Naive B cell (primary cell): ENCODE measurements around the gene SSR1. TPM values are rescaled to one million over a fixed set of nuclear protein-coding genes. Genes with fewer than 3 reads are reported as not detected.

Experiments
- ATAC-seq, 2 donors: fragments of 150-1000 bp; cut with Tn5 transposase; 2 replicates each; pipeline ENCODE4 v1.10.0; 2021; ENCODE audit warnings: low read depth in 2 of 2, mild to moderate bottlenecking in 2 of 2, moderate library complexity in 2 of 2
- DNase-seq: peaks from one replicate; pipeline ENCODE4 v3.0.0; 2022
- H3K27ac Mint-ChIP-seq, 6 donors: one replicate each; pipeline ENCODE4 v1.8.0; 2020 to 2022; ENCODE audit warnings: mild to moderate bottlenecking in 6 of 6, mixed read lengths in 6 of 6, moderate library complexity in 5 of 6, inconsistent platforms in 2 of 6
- H3K27me3 Mint-ChIP-seq, 3 donors: one replicate each; pipeline ENCODE4 v1.8.0; 2021 to 2022; ENCODE audit warnings: mixed read lengths in 3 of 3, mild to moderate bottlenecking in 1 of 3
- H3K36me3 Mint-ChIP-seq, 2 donors: one replicate each; pipeline ENCODE4 v1.8.0; 2020 to 2022; ENCODE audit warnings: mixed read lengths in 2 of 2, inconsistent platforms in 1 of 2, mild to moderate bottlenecking in 1 of 2
- H3K4me1 Mint-ChIP-seq, 3 donors: one replicate each; pipeline ENCODE4 v1.8.0; 2020 to 2022; ENCODE audit warnings: mixed read lengths in 3 of 3, inconsistent platforms in 1 of 3, mild to moderate bottlenecking in 1 of 3, moderate library complexity in 1 of 3
- H3K4me3 Mint-ChIP-seq, 8 donors: one replicate each; pipeline ENCODE4 v1.8.0; 2020 to 2022; ENCODE audit warnings: mild to moderate bottlenecking in 8 of 8, mixed read lengths in 8 of 8, moderate library complexity in 8 of 8, inconsistent platforms in 2 of 8
- H3K9me3 Mint-ChIP-seq, 7 donors: one replicate each; pipeline ENCODE4 v1.8.0; 2020 to 2022; ENCODE audit warnings: mixed read lengths in 7 of 7, mild to moderate bottlenecking in 5 of 7, inconsistent platforms in 2 of 7, moderate library complexity in 1 of 7
- polyA plus RNA-seq, 6 donors: library from polyadenylated mRNA; unstranded; fragments of 300-500 nt; fragmentation: Illumina TruSeq; gene quantifications; one replicate each; pipeline ENCODE4 v1.2.3, GENCODE V29; 2021; ENCODE audit warnings: low read depth in 6 of 6

SSR1 gene
- polyA plus RNA-seq, 6 donors from 2014 or later = 122 to 167 (median 147) TPM

DNA sequence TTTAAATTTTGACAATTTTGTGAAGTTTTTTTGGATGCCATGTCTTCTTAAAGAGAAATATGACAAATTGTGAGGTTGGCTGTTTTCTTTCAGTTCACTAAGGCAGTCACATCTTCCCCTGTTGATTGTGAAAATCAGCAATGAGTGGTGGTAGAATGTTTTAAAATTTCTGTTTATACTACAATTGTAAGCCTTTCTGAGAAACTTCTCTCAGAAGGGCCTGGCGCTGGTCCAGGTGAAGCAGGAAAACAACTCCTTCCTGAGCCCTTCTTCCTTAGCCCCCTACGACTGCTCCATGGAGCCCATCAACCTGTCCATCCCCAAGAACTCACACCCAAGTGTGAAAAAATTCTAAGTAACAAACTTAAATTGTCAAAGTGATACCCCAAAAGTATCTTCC lies 80.6 kb downstream of the SSR1 start:
- no peak for ATAC-seq
- Mint-ChIP-seq H3K4me3 (no peak overlapping the region), H3K27me3 (no peaks in the 10 kb centered on the region)

DNA sequence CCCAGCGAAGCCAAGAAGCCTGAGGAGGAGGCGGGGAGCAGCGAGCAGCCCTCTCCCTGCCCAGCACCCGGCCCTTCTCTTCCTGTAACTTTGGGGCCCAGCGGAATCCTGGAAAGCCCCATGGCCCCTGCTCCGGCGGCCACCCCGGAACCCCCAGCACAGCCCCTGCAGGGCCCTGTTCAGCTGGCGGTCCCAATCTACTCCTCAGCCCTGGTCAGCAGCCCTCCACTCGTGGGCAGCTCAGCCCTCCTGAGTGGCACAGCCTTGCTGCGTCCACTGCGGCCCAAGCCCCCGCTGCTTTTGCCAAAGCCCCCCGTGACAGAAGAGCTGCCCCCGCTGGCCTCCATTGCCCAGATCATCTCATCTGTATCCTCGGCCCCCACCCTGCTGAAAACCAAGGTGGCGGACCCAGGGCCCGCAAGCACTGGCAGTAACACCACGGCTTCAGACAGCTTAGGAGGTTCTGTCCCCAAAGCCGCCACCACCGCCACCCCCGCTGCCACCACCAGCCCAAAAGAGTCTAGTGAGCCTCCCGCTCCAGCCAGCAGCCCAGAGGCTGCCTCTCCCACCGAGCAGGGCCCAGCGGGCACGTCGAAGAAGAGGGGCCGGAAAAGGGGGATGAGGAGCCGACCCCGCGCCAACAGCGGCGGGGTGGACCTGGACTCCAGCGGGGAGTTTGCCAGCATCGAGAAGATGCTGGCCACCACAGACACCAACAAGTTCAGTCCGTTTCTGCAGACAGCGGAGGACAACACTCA lies 81.9 kb downstream of the SSR1 start:
- Mint-ChIP-seq H3K9me3 (no peaks in the 10 kb centered on the region), H3K4me1 (peaks cover 17 to 26% (median 20%) of the 10 kb centered on the region in 3 donors), H3K27me3 (no peaks in the 10 kb centered on the region), H3K4me3 (no peak overlapping the region), H3K27ac (no peak overlapping the region), H3K36me3 (peaks cover 32 to 36% of the 10 kb centered on the region in 2 donors)
- ATAC-seq (no peak), DNase-seq (no peak)

More for the DNA sequence above, 80.6 kb downstream of the SSR1 start:
- Mint-ChIP-seq H3K4me1 (peaks cover 21 to 29% (median 27%) of the 10 kb centered on the region in 3 donors), H3K9me3 (no peaks in the 10 kb centered on the region), H3K27ac (peak overlapping the region in 1 of 6 donors; percentile 53), H3K36me3 (peaks cover 24 to 30% of the 10 kb centered on the region in 2 donors)
- no peak for DNase-seq

DNA sequence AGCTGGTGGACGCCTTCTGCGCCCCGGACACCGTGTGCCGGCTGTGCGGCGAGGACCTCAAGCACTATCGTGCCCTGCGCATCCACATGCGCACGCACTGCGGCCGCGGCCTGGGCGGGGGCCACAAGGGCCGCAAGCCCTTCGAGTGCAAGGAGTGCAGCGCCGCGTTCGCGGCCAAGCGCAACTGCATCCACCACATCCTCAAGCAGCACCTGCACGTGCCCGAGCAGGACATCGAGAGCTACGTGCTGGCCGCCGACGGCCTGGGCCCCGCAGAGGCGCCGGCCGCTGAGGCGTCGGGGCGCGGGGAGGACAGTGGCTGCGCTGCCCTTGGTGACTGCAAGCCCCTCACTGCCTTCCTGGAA lies 82.7 kb downstream of the SSR1 start:
- peaks cover 35 to 36% of the 10 kb centered on the region in 2 donors for H3K36me3 Mint-ChIP-seq

DNA sequence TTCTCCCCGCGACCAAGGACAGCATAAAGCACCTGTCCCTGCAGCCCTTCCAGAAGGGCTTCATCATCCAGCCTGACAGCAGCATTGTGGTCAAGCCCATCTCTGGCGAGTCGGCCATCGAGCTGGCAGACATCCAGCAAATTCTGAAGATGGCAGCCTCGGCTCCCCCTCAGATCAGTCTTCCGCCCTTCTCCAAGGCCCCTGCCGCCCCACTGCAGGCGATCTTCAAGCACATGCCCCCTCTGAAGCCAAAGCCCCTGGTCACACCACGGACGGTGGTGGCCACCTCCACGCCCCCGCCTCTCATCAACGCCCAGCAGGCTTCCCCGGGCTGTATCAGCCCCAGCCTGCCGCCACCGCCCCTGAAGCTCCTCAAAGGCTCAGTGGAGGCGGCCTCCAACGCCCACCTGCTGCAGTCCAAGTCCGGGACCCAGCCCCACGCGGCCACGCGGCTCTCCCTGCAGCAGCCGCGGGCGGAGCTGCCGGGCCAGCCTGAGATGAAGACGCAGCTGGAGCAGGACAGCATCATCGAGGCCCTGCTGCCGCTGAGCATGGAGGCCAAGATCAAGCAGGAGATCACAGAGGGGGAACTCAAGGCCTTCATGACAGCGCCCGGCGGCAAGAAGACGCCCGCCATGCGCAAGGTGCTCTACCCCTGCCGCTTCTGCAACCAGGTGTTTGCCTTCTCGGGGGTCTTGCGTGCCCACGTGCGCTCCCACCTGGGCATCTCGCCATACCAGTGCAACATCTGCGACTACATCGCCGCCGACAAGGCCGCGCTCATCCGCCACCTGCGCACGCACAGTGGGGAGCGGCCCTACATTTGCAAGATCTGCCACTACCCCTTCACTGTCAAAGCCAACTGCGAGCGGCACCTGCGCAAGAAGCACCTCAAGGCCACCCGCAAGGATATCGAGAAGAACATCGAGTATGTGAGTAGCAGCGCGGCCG lies 83.3 kb downstream of the SSR1 start:
- Mint-ChIP-seq H3K4me3 (no peak overlapping the region), H3K36me3 (peaks cover 35 to 36% of the 10 kb centered on the region in 2 donors), H3K27ac (peak overlapping the region in 1 of 6 donors; percentile 79), H3K4me1 (peaks cover 12 to 15% (median 14%) of the 10 kb centered on the region in 3 donors), H3K27me3 (no peaks in the 10 kb centered on the region), H3K9me3 (no peaks in the 10 kb centered on the region)
- no peak for DNase-seq
- ATAC-seq = no peak

More for the DNA sequence above, 82.7 kb downstream of the SSR1 start:
- peaks cover 12 to 18% (median 12%) of the 10 kb centered on the region in 3 donors for H3K4me1 Mint-ChIP-seq
- ATAC-seq = no peak
- DNase-seq = no peak
- H3K9me3 Mint-ChIP-seq = no peaks in the 10 kb centered on the region
- no peak overlapping the region for H3K4me3 Mint-ChIP-seq
- H3K27me3 Mint-ChIP-seq = no peaks in the 10 kb centered on the region
- no peak overlapping the region for H3K27ac Mint-ChIP-seq

DNA sequence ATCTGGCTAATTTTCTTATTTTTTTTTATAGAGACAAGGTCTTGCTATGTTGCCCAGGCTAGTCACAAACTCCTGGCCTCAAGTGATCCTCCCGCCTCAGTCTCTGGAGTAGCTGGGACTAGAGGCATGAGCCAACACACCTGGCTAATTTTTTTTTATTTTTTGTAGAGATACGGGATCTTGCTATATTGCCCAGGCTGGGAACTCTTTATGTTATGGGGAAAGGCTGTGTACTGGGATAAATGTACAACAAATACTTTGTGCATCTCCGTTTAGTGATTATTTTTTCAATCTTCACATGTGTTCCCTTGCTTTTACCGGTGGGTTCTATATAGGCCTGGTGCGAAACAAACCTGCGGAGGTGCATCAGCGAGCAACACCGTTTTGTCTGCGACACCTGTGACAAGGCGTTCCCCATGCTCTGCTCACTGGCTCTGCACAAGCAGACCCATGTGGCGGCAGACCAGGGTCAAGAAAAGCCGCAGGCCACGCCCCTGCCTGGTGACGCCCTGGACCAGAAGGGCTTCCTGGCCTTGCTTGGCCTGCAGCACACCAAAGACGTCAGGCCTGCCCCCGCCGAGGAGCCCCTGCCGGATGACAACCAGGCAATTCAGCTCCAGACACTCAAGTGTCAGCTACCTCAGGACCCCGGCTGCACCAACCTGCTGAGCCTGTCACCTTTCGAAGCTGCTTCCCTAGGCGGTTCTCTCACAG lies 84.2 kb downstream of the SSR1 start:
- Mint-ChIP-seq H3K9me3 (no peaks in the 10 kb centered on the region), H3K27ac (peak overlapping the region in 1 of 6 donors; percentile 79), H3K4me1 (peaks cover 13 to 15% (median 14%) of the 10 kb centered on the region in 3 donors), H3K27me3 (no peaks in the 10 kb centered on the region), H3K4me3 (no peak overlapping the region), H3K36me3 (peaks cover 35 to 36% of the 10 kb centered on the region in 2 donors)
- ATAC-seq (no peak), DNase-seq (no peak)

DNA sequence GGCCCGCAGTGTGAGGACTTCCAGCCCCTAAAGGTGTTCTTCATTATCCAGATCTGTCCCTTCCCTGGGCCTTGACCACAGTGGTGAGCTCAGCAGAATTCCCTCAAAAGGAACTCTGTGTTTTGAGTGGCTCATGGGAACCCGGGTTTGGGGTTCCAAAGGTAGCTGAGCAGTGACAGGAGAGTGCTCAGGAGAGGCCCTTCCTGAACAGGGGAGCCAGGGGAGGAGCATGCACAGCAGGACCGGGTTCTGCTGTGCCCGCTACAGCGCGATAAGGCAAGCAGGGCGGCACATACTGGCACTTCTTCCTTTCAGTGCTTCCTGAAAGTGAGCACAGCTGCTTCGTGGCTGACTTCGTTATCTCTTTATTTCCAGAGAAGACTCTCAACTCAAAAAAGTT lies 88.3 kb downstream of the SSR1 start:
- Mint-ChIP-seq H3K4me3 (no peak overlapping the region), H3K4me1 (peaks cover 10 to 14% (median 13%) of the 10 kb centered on the region in 3 donors), H3K36me3 (peaks cover 19 to 37% of the 10 kb centered on the region in 2 donors), H3K9me3 (no peaks in the 10 kb centered on the region), H3K27me3 (no peaks in the 10 kb centered on the region), H3K27ac (peak overlapping the region in 4 of 6 donors; percentile 63 to 90 (median 78))
- DNase-seq (no peak), ATAC-seq (peak in 1 of 2 donors; percentile 28)

DNA sequence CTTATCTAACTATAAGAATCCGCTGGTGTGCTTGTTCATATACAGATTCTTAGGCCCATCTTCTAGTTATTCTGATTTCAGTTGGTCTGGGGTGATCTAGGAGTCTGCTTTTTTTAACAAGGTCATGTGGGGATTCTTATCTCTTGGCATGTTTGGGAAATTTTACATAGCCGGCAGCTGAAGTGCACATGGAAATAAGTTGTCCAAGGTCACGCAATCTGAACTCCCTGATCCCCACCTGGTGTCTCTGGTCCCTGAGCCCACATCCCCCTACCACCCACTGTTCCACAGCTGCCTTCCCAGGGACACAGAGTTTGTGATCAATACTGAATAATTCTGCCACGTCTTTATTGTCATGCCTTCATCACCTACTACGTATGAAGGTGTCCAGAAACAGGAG lies 90.8 kb downstream of the SSR1 start:
- ATAC-seq (no peak), DNase-seq (no peak)
- Mint-ChIP-seq H3K36me3 (peaks cover 12 to 23% of the 10 kb centered on the region in 2 donors), H3K27ac (peak overlapping the region in 1 of 6 donors; percentile 39), H3K9me3 (no peaks in the 10 kb centered on the region), H3K27me3 (no peaks in the 10 kb centered on the region), H3K4me1 (peaks cover 11 to 13% (median 12%) of the 10 kb centered on the region in 3 donors), H3K4me3 (no peak overlapping the region)

DNA sequence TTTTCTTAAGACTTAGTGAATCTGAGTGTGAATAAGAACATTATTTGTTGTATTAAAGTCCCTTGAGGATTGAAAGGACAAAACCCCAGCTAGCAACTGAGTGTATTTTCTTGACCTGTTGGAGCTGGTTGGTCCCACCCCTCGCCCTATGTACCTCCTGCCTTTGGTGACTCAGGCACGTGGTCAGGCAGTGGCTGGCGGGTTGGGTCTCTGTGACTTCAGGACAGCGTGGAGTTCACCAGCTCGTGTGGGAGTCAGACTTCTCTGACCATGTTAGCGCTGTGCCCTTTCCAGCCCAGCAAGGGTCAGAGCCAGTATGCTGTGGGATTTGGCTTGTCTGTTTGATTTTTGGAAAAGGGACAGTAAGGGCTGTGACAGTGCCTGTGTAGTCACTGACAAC lies 93.7 kb downstream of the SSR1 start:
- Mint-ChIP-seq H3K36me3 (peaks cover 9% of the 10 kb centered on the region in 2 donors), H3K4me3 (no peak overlapping the region), H3K27ac (no peak overlapping the region), H3K9me3 (no peaks in the 10 kb centered on the region), H3K27me3 (no peaks in the 10 kb centered on the region), H3K4me1 (peaks cover 4 to 14% (median 6%) of the 10 kb centered on the region in 3 donors)
- DNase-seq (no peak), ATAC-seq (no peak)

DNA sequence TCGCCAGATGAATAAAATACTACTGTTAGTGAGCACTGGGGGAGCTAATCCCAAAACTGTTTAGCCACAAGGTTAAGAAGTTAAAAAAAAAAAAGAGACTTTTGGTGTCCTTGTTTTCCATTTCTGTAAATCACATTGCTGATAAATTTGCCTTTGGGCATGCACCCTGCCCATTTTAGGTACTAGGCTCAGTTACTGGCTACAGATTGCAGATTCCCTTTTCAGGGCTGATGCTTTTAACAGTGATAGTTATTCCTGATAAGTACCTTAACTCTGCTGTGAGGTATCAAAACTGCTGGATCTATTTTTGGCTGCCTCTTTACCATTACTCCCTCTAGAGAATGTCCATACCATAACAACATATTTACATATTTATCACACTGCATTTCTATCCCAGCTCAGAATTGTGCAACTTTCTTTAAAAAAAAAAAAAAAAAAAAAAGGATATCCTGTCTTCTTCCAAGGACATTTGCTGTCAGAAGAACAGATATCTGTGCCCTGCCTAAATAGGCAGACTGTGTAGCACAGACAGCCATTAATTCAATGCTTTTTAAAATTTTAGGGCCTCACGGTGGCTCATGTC lies 94.5 kb downstream of the SSR1 start:
- ATAC-seq (no peak), DNase-seq (no peak)
- Mint-ChIP-seq H3K27ac (no peak overlapping the region), H3K4me1 (peaks cover 3 to 11% (median 4%) of the 10 kb centered on the region in 3 donors), H3K27me3 (no peaks in the 10 kb centered on the region), H3K36me3 (peaks cover 6 to 16% of the 10 kb centered on the region in 2 donors), H3K9me3 (no peaks in the 10 kb centered on the region), H3K4me3 (no peak overlapping the region)

Other genes starting within 250 kb of the SSR1 start
- 1 to 10 TPM; 1.5 to 9.9 (median 5.2) TPM for gene RREB1, start 205.2 kb downstream of the SSR1 start, polyA plus RNA-seq
- gene CAGE1, start 76.5 kb upstream of the SSR1 start, polyA plus RNA-seq = under 1 TPM in 3 of 6 donors, not detected in 3; 0.08 to 0.26 (median 0.19) TPM
- 10 to 100 TPM; 16.9 to 24.9 (median 21.7) TPM for gene RIOK1, start 76.6 kb upstream of the SSR1 start, polyA plus RNA-seq
- gene DSP, start 228.5 kb upstream of the SSR1 start, polyA plus RNA-seq = 10 to 100 TPM in 4 of 6 donors, 1 to 10 TPM in 2; 6.3 to 49.2 (median 15.8) TPM